Activated T-helper 1 cell treated with Interleukin-2 at 50 U/mL for 16 hours (primary cell): ENCODE results near the gene TFCP2.

ENCODE experiments used
- DNase-seq: peaks from one replicate; pipeline ENCODE4 v3.0.0-alpha.2; 2020; ENCODE audit warnings: low read depth

TFCP2 gene

GRCh38 chr12:51197736-51198567, 25.0 kb upstream of the TFCP2 start:
- DNase-seq, result no peak

GRCh38 chr12:51196547-51196946, 23.6 kb upstream of the TFCP2 start:
- DNase-seq, result no peak

- DNase-seq, result no peak
Observed at GRCh38 chr12:51195841-51196240, 22.9 kb upstream of the TFCP2 start.

- DNase-seq, result no peak
Observed at GRCh38 chr12:51192284-51192671, 19.3 kb upstream of the TFCP2 start.

GRCh38 chr12:51191516-51192283, 18.8 kb upstream of the TFCP2 start:
- no peak for DNase-seq

GRCh38 chr12:51190820-51191219, 17.9 kb upstream of the TFCP2 start:
- DNase-seq, result no peak

GRCh38 chr12:51189790-51190355, 16.9 kb upstream of the TFCP2 start:
- DNase-seq, result no peak

- no peak for DNase-seq
Observed at GRCh38 chr12:51188359-51189051, 15.6 kb upstream of the TFCP2 start.

GRCh38 chr12:51187370-51187987, 14.5 kb upstream of the TFCP2 start:
- DNase-seq, result no peak

GRCh38 chr12:51186465-51187085, 13.6 kb upstream of the TFCP2 start:
- DNase-seq, result no peak

GRCh38 chr12:51185171-51185717, 12.3 kb upstream of the TFCP2 start:
- DNase-seq, result no peak

- DNase-seq, result no peak
Observed at GRCh38 chr12:51183816-51184215, 10.9 kb upstream of the TFCP2 start.

GRCh38 chr12:51183349-51183748, 10.4 kb upstream of the TFCP2 start:
- no peak for DNase-seq

- DNase-seq, result no peak
Observed at GRCh38 chr12:51181558-51181957, 8.6 kb upstream of the TFCP2 start.

GRCh38 chr12:51177897-51178296, 5.0 kb upstream of the TFCP2 start:
- DNase-seq, result no peak

- no peak for DNase-seq
Observed at GRCh38 chr12:51174501-51174900, 1.6 kb upstream of the TFCP2 start.

- no peak for DNase-seq
Observed at GRCh38 chr12:51171884-51172514, 936 bp downstream of the TFCP2 start.

GRCh38 chr12:51163795-51164194, 9.1 kb downstream of the TFCP2 start:
- no peak for DNase-seq

GRCh38 chr12:51162217-51162616, 10.7 kb downstream of the TFCP2 start:
- DNase-seq, result no peak

- no peak for DNase-seq
Observed at GRCh38 chr12:51160814-51161459, 12.0 kb downstream of the TFCP2 start.
